ENCODE data around the gene AREL1.

The AREL1 gene

GRCh38 chr14:74705613-74706500, 7.0 kb downstream of the AREL1 start:
- POLR2A ChIA-PET: no interaction called here
- CTCF ChIA-PET: interaction anchor here (1.5 kb wide), 1 partner anchor 97 kb away, joined by 3 read pairs; no protein-coding TSS in a partner anchor
- no peak for DNase-seq (ENCODE audit: extremely low spot score)
- no peak for TF ChIP-seq SP1 (IDR thresholded peaks at IDR 0.05)
- no peak for TF ChIP-seq PKNOX1 (IDR thresholded peaks at IDR 0.05)
- TF ChIP-seq LEF1 (IDR thresholded peaks at IDR 0.05; ENCODE audit: borderline replicate concordance): no peak
- TF ChIP-seq BHLHE40 (IDR thresholded peaks at IDR 0.05; ENCODE audit: borderline replicate concordance): no peak
- TF ChIP-seq ARNT (IDR thresholded peaks at IDR 0.05): no peak
- TF ChIP-seq CTBP1 (IDR thresholded peaks at IDR 0.05; ENCODE audit: borderline replicate concordance): no peak
- TF ChIP-seq FOXA1 (IDR thresholded peaks at IDR 0.05): no peak
- TF ChIP-seq TARDBP (IDR thresholded peaks at IDR 0.05): no peak
- no peak for TF ChIP-seq L3MBTL2 (conservative IDR thresholded peaks at IDR 0.05)
- no peak for TF ChIP-seq FOXK2 (IDR thresholded peaks at IDR 0.05)
- no peak for TF ChIP-seq FOXM1 (IDR thresholded peaks at IDR 0.05; ENCODE audit: borderline replicate concordance)
- TF ChIP-seq ELF4 (IDR thresholded peaks at IDR 0.05): no peak
- TF ChIP-seq NFRKB (IDR thresholded peaks at IDR 0.05): no peak

GRCh38 chr14:74704656-74705055, 8.2 kb downstream of the AREL1 start:
- ChIA-PET POLR2A (no interaction called here), CTCF (no interaction called here)
- TF ChIP-seq LEF1 (IDR thresholded peaks at IDR 0.05; ENCODE audit: borderline replicate concordance): no peak
- TF ChIP-seq FOXM1 (IDR thresholded peaks at IDR 0.05; ENCODE audit: borderline replicate concordance): no peak
- TF ChIP-seq ARNT (IDR thresholded peaks at IDR 0.05): no peak
- no peak for TF ChIP-seq SP1 (IDR thresholded peaks at IDR 0.05)
- no peak for TF ChIP-seq SUZ12 (IDR thresholded peaks at IDR 0.05)
- no peak for TF ChIP-seq BHLHE40 (IDR thresholded peaks at IDR 0.05; ENCODE audit: borderline replicate concordance)
- no peak for TF ChIP-seq NFRKB (IDR thresholded peaks at IDR 0.05)
- no peak for TF ChIP-seq L3MBTL2 (conservative IDR thresholded peaks at IDR 0.05)
- TF ChIP-seq HDGF (IDR thresholded peaks at IDR 0.05; ENCODE audit: borderline replicate concordance): no peak
- DNase-seq (ENCODE audit: extremely low spot score): no peak

GRCh38 chr14:74703043-74703442, 9.8 kb downstream of the AREL1 start:
- CTCF ChIA-PET: no interaction called here
- DNase-seq (ENCODE audit: extremely low spot score): no peak
- TF ChIP-seq FOXK2 (IDR thresholded peaks at IDR 0.05): no peak
- no peak for TF ChIP-seq ARNT (IDR thresholded peaks at IDR 0.05)
- no peak for TF ChIP-seq PKNOX1 (IDR thresholded peaks at IDR 0.05)
- no peak for TF ChIP-seq ELF4 (IDR thresholded peaks at IDR 0.05)
- no peak for TF ChIP-seq FOXA1 (IDR thresholded peaks at IDR 0.05)
- no peak for TF ChIP-seq LEF1 (IDR thresholded peaks at IDR 0.05; ENCODE audit: borderline replicate concordance)
- no peak for TF ChIP-seq CTBP1 (IDR thresholded peaks at IDR 0.05; ENCODE audit: borderline replicate concordance)
- no peak for TF ChIP-seq SUZ12 (IDR thresholded peaks at IDR 0.05)
- TF ChIP-seq NFRKB (IDR thresholded peaks at IDR 0.05): no peak
- TF ChIP-seq HDGF (IDR thresholded peaks at IDR 0.05; ENCODE audit: borderline replicate concordance): no peak
- no peak for TF ChIP-seq BHLHE40 (IDR thresholded peaks at IDR 0.05; ENCODE audit: borderline replicate concordance)
- no peak for TF ChIP-seq TARDBP (IDR thresholded peaks at IDR 0.05)
- no peak for TF ChIP-seq SP1 (IDR thresholded peaks at IDR 0.05)
- no peak for TF ChIP-seq L3MBTL2 (conservative IDR thresholded peaks at IDR 0.05)
- no peak for TF ChIP-seq FOXM1 (IDR thresholded peaks at IDR 0.05; ENCODE audit: borderline replicate concordance)
- TF ChIP-seq ZNF384 (IDR thresholded peaks at IDR 0.05): no peak
- POLR2A ChIA-PET: no interaction called here

GRCh38 chr14:74702293-74702692, 10.6 kb downstream of the AREL1 start:
- no peak for TF ChIP-seq BHLHE40 (IDR thresholded peaks at IDR 0.05; ENCODE audit: borderline replicate concordance)
- ChIA-PET CTCF (no interaction called here), POLR2A (no interaction called here)
- DNase-seq (ENCODE audit: extremely low spot score): no peak

- ChIA-PET POLR2A (no interaction called here), CTCF (no interaction called here)
- DNase-seq (ENCODE audit: extremely low spot score): no peak
Measured at GRCh38 chr14:74698465-74698864, 14.4 kb downstream of the AREL1 start.

More at GRCh38 chr14:74698465-74698864, 14.4 kb downstream of the AREL1 start:
- TF ChIP-seq BHLHE40 (IDR thresholded peaks at IDR 0.05; ENCODE audit: borderline replicate concordance) (no peak), FOXA1 (IDR thresholded peaks at IDR 0.05) (no peak), ELF4 (IDR thresholded peaks at IDR 0.05) (no peak), PKNOX1 (IDR thresholded peaks at IDR 0.05) (no peak), CTBP1 (IDR thresholded peaks at IDR 0.05; ENCODE audit: borderline replicate concordance) (no peak), ARNT (IDR thresholded peaks at IDR 0.05) (no peak), FOXK2 (IDR thresholded peaks at IDR 0.05) (no peak), HDGF (IDR thresholded peaks at IDR 0.05; ENCODE audit: borderline replicate concordance) (no peak), ZNF384 (IDR thresholded peaks at IDR 0.05) (no peak), NFRKB (IDR thresholded peaks at IDR 0.05) (no peak), FOXM1 (IDR thresholded peaks at IDR 0.05; ENCODE audit: borderline replicate concordance) (no peak)

All from HEK293T (cell line).